Measurements from ENCODE around the gene APBA2. TPM values are rescaled to one million over a fixed set of nuclear protein-coding genes. Genes with fewer than 3 reads are reported as not detected.

APBA2 gene
- total and polyA plus RNA-seq, 2 donors from 2014 or later = 1.0 to 6.1 TPM

GRCh38 chr15:28881170-28881569 is 4.6 kb upstream of the APBA2 start:
- Histone ChIP-seq H3K27ac (ENCODE audit: low read depth in 2 of 2, low read length in 2 of 2) (no peak overlapping the region), H3K27me3 (ENCODE audit: control insufficient read depth, insufficient read depth, low read length) (no peaks in the 10 kb centered on the region), H3K4me3 (ENCODE audit: low read length in 3 of 3) (no peak overlapping the region), H3K4me1 (ENCODE audit: control insufficient read depth in 2 of 3, insufficient read depth in 2 of 3, low read depth in 1 of 3, low read length in 3 of 3) (no peaks in the 10 kb centered on the region), H3K9ac (ENCODE audit: low read length in 3 of 3) (no peak overlapping the region), H3K36me3 (ENCODE audit: control insufficient read depth in 2 of 3, insufficient read depth in 3 of 3, low read length in 3 of 3) (no peaks in the 10 kb centered on the region), H3K9me3 (ENCODE audit: control insufficient read depth in 2 of 3, insufficient read depth in 1 of 3, low read length in 3 of 3) (no peaks in the 10 kb centered on the region)
- intact Hi-C loops (cut with DNase I) = no loop called here
- TF ChIP-seq CTCF (IDR thresholded peaks at IDR 0.05; ENCODE audit: borderline replicate concordance, extremely low read depth, insufficient read depth) = no peak
- DNase-seq (peak in 1 of 5 donors; percentile 8), FAIRE-seq (no peak)

- intact Hi-C loops (cut with DNase I) = no loop called here
- TF ChIP-seq CTCF (IDR thresholded peaks at IDR 0.05; ENCODE audit: borderline replicate concordance, extremely low read depth, insufficient read depth) = no peak
- FAIRE-seq = no peak
These were observed 4.2 kb upstream of the APBA2 start for GRCh38 chr15:28881600-28881999.

GRCh38 chr15:28884151-28884940 is 1.4 kb upstream of the APBA2 start:
- intact Hi-C loops (cut with DNase I) = no loop called here
- Histone ChIP-seq H3K27me3 (ENCODE audit: control insufficient read depth, insufficient read depth, low read length) (no peaks in the 10 kb centered on the region), H3K27ac (ENCODE audit: low read depth in 2 of 2, low read length in 2 of 2) (no peak overlapping the region), H3K4me3 (ENCODE audit: low read length in 3 of 3) (no peak overlapping the region), H3K9ac (ENCODE audit: low read length in 3 of 3) (no peak overlapping the region), H3K9me3 (ENCODE audit: control insufficient read depth in 2 of 3, insufficient read depth in 1 of 3, low read length in 3 of 3) (no peaks in the 10 kb centered on the region), H3K36me3 (ENCODE audit: control insufficient read depth in 2 of 3, insufficient read depth in 3 of 3, low read length in 3 of 3) (no peaks in the 10 kb centered on the region), H3K4me1 (ENCODE audit: control insufficient read depth in 2 of 3, insufficient read depth in 2 of 3, low read depth in 1 of 3, low read length in 3 of 3) (no peaks in the 10 kb centered on the region)
- DNase-seq (peak in 1 of 5 donors; percentile 19), FAIRE-seq (no peak)
- TF ChIP-seq CTCF (IDR thresholded peaks at IDR 0.05; ENCODE audit: borderline replicate concordance, extremely low read depth, insufficient read depth) = no peak

More at GRCh38 chr15:28881600-28881999, 4.2 kb upstream of the APBA2 start:
- Histone ChIP-seq H3K27ac (ENCODE audit: low read depth in 2 of 2, low read length in 2 of 2) (no peak overlapping the region), H3K4me3 (ENCODE audit: low read length in 3 of 3) (no peak overlapping the region), H3K4me1 (ENCODE audit: control insufficient read depth in 2 of 3, insufficient read depth in 2 of 3, low read depth in 1 of 3, low read length in 3 of 3) (no peaks in the 10 kb centered on the region), H3K27me3 (ENCODE audit: control insufficient read depth, insufficient read depth, low read length) (no peaks in the 10 kb centered on the region), H3K9ac (ENCODE audit: low read length in 3 of 3) (no peak overlapping the region), H3K36me3 (ENCODE audit: control insufficient read depth in 2 of 3, insufficient read depth in 3 of 3, low read length in 3 of 3) (no peaks in the 10 kb centered on the region), H3K9me3 (ENCODE audit: control insufficient read depth in 2 of 3, insufficient read depth in 1 of 3, low read length in 3 of 3) (no peaks in the 10 kb centered on the region)
- DNase-seq = no peak
